Putamen (tissue), 1 donor: ENCODE results near the gene WFDC1.

Experiments used
- DNase-seq: peaks from one replicate; pipeline ENCODE4 v3.0.0-alpha.2; 2016; ENCODE audit warnings: low spot score

The WFDC1 gene

DNA sequence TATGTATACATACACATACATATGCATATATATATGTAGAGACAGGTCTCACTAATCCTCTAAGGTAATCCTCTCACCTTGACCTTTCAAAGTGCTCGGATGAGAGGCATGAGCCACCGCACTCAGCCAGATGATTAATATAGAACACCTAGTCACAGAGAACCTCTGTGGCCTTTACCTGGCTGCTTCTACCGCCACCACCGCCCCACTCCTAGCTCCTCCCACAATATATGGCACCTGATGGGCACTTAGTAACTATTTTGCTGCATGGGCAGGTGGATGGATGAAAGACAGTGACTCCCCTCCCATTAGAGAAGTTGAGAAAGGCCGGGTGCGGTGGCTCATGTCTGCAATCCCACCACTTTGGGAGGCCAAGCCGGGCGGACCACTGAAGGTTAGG lies 57.0 kb downstream of the WFDC1 start:
- no peak for DNase-seq

DNA sequence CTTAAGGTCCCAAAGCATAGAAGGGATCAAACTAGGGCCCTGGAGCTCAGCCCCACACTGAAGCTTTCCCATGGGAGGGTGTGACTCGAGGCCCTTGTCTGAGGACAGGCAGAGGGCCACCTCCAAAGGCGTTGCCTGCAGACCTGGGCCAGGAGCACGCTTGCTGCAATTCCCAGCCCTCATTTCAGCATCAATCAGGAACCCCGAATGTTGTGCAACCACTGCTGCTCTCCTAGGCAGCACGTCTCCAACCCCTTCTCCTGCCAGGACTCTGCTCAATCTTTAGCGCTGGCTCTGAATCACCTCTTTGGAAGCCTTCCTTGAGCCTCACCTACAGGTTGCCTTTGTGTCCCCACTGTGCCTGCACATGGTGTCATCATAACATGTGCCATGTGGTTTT lies 59.6 kb downstream of the WFDC1 start:
- DNase-seq = no peak

DNA sequence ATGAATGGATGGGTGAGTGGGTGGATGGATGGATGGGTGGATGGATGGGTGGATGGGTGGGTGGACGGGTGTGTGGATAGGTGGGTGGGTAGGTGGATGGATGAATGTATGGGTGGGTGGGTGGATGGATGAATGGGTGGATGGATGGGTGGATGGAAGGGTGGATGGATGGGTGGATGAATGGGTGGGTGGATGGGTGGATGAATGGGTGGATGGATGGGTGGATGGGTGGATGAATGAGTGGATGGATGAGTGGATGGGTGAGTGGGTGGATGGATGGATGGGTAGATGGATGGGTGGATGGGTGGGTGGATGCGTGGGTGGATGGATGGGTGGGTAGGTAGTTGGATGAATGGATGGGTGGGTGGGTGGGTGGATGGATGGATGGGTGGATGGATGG lies 60.5 kb downstream of the WFDC1 start:
- no peak for DNase-seq

DNA sequence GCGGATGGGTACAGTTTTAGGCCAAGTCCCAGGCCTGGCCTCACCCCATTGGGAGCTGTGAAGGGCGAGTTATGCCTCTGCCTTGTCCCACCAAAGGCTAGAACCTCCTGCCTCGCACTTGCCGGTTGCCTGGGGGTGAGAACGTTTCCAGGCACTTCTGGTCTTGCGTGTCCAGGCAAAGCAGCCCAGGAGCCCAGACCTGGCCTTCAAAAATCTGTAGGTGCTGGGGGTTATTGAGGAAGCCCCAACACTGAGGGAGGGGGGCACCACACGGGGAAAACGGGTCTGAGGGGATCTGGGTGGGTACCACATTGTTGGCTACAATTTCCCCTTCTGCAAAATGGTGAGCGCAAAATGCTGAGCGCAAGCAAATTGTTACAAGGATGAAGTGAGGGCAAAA lies 61.5 kb downstream of the WFDC1 start:
- no peak for DNase-seq

DNA sequence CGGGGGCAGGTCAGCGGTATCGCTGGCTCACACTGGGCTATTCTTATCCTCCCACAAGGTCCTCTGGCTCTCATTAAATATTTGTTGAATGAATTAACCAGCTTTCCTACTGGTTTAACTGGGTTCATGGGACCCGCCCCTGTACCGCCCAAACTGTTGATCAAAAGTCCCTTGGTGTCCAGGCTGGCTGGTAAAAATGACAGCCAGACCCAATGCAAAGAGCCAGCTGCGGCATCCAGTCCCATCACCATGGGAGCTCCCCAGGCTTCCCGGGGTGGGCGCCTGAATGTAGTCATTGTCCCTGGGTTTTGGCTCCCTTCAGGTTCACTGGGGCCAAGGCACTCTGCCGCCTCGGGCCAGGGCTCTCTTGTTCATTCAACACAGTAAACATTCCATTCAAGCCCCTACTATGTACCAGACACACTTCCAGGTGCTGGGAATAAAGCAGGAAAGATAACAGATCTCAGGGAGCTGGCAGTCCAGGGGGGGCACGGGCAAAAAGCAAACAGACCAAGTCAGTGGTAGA lies 62.0 kb downstream of the WFDC1 start:
- peak; percentile 96 for DNase-seq

DNA sequence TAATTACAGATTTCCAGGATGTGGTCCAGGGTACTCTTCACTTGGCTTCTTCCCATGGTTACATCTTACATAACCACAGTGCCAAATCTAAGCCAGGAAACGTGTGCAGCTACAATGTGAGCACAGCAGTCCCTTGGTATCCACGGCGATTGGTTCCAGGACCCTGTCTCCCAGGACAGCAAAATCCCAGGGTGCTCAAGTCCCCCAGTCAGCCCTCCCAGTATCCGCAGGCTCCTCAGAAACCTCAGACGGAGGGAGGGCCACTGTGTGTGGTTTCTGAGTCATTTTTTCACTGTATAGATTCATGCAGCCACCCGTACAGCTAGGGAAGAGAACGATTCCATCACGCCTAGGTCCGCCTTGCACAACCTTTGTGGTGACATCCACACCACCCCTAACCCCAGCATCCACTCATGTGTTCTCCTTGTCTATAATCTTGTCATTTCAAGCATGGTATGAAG lies 62.5 kb downstream of the WFDC1 start:
- no peak for DNase-seq

DNA sequence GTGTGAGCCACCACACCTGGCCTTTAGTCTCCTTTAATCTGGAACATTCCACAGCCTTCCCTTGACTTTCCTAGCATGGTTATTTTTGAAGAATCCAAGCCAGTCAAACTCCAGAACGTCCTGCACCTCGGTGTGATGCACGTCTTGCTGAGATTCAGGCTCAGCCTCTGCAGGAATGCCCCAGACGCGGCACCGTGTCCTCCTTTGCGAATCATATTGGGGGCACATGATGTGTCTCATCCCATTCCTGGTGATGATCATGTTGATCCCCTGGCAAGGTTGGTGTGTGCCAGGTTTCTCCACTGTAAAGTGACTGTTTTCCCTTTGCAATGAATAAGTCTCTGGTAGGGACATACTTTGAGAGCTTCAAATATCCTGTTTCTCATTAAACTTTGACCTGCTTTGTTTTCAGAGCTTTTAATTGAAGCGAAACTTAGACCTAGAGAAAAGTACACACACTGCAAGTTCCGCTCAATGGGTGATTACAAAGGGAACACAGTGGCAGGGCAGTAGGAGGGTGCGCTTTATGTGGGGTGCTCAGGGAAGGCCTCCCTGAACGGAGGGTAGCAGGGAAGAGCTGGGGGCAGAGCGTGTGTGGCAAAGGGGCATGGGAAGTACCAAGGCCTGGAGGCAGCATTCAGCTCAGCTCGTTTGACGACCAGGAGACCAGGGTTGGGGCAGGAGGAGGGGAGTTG lies 64.1 kb downstream of the WFDC1 start:
- no peak for DNase-seq

DNA sequence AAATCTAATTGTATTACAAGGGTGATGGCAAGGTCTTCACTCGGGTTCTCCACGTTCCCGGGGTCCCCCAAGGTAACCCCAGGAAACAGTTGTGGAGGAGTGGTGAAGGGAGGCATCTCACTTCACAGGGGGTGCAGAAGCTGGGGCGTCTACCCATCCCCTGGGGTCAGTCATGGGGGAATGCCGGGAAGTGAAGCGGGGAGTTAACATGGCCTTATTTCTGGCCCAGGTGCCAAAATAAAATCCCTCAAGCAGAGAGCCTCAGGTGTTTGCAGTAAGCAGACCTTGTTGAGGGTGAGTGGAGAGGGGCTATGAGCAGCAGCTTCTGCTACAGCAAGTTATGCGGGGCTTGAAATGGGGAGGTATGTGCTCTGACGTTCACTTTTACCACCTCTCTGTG lies 64.6 kb downstream of the WFDC1 start:
- no peak for DNase-seq

DNA sequence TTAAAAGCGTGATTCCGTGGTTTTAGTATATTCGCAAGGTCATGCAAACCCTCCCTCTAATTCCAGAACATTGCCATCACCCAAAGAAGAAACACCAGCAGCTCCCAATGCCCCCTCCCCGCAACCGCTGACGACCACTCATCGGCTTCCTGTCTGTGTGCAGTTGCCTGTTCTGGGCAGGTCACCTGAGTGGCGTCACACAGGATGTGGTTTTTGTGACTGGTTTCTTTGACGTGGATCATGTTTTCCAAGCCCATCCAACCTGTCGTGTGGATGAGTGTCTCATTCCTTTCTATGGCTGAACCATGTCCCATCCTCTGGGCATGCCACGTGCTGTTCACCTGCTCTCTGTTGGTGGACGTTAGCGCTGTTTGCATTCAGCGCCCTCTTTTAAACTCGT lies 65.5 kb downstream of the WFDC1 start:
- DNase-seq = no peak

DNA sequence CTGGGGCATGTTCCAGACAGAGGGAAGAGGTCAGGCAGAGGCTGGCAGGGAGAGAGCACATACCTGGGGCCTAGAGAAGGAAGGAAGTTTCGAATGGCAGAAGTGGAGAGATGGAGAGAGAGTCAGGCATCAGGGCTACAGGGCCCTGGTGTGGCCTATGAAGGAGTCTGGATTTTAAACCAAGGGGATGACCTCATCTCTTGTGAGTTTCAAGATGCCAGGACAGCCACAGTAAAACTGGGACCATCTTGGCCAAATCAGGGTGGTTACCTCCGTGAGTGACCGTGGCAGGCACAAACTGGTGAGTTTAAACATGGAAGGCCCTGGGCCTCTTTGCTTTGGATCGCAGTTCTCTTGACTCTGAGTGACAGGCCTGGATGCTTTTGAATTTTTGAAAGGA lies 66.1 kb downstream of the WFDC1 start:
- no peak for DNase-seq

DNA sequence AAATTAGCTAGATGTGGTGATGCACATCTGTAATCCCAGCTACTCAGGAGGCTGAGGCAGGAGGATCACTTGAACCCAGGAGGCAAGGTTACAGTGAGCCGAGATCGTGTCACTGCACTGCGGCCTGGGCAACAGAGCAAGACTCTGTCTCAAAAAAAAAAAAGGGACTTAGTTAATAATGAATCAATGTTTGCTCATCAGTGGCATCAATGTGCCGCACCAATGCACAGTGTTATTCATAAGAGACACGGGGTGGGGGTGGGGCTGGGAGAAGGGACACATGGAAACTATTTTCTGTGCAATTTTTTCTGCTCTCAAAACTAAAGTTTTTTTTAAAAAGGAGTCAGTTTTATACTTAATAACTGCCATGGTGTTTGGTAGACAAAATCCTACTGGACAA lies 66.9 kb downstream of the WFDC1 start:
- no peak for DNase-seq

DNA sequence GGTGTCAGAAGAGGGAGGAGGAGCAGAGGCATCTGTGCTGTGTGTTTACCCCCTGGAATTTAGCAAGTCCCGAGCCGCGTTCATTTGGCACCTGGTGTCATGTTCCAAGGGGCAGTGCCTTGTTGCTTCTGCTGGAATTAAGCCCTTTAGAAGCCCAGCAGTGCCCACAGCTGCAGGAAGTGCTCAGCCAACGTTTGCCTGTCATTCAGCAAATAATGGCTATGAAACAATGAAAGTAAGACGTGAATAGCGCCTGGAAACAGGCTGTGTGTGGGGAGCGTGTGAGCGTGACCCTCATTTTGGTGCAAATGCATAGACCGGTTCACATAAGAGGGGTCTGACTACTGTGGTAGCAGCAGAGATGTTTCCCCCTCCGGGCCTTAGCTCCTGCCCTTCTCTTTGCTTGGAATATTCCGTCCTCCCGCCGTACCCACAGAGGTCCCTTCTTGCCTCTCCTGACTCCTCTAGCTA lies 67.8 kb downstream of the WFDC1 start:
- DNase-seq = peak; percentile 41

DNA sequence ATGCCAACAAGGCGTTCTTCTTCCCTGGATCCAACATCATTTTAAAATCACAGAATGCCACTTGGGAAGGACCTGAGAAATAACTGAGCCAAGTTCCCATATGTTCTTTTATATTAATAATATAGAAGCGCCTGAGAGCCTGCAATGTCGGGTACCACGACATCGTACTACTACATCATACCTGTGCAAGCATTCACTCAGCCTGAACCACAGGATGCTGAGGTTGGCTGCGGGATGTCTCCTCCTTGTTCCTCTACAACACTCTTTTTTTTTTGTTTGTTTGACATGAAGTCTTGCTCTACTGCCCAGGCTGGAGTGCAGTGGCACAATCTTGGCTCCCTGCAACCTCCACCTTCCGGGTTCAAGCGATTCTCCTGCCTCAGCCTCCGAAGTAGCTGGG lies 71.5 kb downstream of the WFDC1 start:
- no peak for DNase-seq

DNA sequence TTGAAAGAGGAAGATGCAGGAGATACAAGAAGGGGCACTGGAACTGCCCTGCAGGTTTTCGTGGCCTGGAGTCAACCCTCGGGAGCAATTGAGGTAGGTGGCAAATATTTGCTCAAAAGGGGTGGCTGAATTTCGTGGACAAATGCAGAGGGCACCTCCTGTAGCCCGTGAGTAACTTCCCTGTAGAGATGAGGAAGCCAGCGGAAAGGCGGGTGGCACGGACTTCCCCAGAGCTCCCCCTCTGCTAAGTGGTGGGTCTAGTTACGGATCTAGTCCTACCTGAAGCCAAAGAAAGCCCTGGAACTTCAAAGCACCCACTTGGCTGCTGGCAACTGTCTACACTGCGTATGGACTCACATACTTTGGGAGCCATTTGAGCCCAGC lies 72.6 kb downstream of the WFDC1 start:
- DNase-seq = no peak

DNA sequence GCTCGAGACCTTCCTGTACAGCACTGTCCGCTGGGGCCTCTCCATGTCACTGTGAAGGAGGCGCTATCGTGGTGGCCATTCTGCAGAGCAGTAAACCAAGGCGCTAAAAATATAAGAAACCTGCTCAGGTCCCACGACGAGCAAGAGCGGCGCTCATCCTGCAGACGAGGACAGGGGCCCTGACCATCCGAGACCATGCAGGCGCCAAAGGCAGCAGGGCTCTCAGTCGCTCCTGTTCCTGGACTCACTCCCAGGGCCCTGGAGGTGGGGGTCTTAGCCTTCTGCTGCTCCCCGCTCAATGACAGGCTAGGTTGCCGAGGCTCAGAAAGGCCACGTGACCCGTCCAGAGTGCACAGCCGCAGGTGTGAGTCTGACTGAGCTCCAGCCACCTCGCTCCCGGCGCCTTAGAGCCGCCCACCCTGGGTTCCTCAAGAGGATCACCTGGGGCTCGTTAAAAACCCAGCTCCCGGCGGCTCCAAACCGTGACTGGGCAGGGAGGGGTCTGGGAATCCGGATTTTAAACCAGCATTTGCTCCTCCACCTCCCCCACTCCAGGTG lies 73.2 kb downstream of the WFDC1 start:
- no peak for DNase-seq

DNA sequence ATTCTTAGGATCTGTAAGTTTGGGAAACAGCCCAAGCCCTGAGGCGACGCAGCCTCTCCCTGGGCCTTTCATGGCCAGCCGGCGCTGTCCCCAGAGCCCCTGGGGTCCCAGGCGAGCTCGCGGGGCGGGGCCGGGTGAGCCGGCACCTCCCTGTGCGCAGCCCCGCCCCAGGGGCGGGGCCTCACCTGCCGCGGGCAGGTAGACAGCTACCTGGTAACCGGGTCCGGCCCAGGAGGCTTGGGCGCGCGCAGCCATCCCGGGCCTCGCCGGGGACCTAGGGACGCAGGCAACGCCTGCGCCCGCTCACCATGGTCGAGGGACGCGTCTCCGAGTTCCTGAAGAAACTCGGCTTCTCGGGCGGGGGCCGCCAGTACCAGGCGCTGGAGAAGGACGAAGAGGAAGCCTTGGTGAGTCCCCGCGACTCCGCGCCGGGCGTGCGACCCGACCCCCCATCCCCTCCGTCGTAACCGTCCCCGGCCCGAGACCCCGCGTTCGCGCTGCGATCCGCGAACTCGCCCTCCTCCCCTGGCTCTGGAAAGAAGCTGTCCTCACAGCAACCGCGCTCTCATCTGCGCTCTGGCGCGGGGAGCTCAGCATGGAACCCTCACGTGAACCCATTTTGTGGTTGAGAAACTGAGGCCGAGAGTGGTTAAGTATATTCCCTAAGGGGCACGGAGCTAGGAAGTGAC lies 73.8 kb downstream of the WFDC1 start, which contains the start of gene ATP2C2:
Gene ATP2C2 (plus strand): TSS at position 231 of the 689 bp plus-strand sequence. CDS start 78 bp downstream, at position 309.
- no peak for DNase-seq

DNA sequence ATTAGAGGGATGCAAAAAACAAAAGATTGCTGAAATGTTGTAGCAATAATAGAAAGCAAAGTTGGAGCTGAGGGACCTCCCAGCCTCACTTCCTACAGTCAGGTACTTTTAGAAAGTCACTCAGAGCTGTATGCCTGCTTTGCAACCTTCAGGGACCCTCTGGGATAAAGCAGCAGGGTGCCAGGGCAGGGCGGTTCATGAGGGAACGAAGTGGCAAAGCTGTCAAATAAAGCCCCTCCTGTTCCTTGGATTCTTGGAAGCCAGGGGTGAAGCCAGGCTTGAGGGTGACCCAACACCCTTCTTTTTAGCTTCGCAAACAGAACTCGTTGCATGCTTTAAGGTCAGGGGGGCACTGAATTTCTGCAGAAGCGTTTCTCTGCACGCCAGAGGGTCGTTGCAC lies 74.4 kb downstream of the WFDC1 start:
- no peak for DNase-seq

DNA sequence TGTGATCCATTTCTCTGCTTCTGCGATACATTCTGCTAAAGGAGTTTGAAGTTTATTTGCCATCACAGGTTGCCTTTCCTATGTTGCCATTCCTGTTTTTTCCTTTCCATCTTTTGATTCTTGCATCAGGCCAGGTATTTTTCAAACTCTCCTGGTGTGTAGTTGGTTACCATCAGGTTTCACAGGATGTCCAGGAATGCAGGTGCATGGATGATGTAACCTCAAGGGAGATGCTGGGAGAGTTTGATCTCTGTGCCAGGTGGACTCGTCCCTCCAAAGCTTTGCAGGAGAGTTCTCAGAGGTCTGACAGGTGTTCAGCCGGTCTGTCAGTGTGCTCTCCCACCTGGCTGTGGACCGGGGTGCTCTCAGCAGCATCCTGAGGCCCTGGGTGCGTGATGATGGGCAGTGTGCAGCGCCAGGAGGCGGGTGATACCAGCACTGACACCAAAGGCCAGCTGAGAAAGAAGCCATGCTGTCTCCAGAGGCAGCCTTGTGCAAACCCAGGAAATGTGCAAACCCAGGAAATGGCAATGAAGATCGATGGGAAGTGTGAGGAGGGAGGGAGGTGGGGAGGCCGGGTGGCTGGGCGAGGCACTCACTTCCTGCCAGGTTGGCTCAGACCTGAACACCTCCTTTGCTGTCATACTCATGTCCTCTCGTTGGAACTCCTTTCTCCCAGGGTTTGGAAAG lies 75.4 kb downstream of the WFDC1 start:
- no peak for DNase-seq

DNA sequence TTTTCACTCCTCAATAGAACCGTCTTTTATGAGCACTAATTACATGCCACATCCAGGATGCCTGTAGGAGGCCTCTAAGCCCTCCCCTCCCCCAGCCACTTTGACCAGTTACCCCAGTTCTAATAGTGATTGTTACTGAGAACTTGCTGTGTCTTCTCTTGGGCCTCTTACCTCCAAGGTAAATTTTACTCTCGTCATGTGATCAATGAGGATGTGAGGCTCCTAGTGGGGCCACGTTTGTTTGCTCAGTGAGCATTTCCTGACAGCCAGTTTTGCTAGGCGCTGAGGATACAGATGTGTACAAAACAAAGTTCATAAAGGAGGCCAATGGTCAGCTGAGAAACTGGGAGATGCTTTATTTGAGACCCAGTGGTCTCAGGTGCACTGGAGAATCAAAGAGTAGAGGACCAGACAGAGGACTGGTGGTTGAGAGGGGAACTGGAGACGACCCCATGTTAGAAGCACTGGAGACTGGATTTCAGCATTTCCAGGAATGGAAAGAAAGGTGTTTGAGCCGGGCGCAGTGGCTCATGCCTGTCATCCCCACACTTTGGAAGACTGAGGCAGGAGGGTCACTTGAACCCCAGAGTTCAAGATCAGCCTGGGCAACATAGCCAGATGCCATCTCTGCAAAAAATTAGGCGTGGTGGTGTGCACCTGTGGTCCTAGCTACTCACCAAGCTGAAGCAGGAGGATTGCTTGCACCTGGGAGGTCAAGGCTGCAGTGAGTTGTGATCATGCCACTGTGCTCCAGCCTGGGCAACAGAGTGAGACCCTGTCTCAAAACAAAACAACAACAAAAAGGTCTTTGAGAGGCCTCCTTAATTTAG lies 76.3 kb downstream of the WFDC1 start:
- no peak for DNase-seq

DNA sequence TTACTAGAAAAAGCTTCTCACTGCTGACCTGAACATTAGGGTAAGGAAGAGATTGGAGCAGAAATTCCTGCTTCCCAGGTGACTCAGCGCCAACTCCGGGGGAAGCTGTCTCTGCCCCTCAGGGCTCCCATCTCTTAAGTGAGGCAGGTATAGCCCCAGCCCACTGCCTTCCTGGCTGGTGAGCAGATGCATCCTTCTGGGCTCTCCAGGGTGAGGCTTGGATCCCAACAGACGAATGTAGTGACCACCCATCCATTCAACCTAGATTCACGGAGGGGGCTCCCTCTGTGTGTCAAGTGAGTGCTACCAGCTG lies 76.8 kb downstream of the WFDC1 start:
- DNase-seq = no peak

DNA sequence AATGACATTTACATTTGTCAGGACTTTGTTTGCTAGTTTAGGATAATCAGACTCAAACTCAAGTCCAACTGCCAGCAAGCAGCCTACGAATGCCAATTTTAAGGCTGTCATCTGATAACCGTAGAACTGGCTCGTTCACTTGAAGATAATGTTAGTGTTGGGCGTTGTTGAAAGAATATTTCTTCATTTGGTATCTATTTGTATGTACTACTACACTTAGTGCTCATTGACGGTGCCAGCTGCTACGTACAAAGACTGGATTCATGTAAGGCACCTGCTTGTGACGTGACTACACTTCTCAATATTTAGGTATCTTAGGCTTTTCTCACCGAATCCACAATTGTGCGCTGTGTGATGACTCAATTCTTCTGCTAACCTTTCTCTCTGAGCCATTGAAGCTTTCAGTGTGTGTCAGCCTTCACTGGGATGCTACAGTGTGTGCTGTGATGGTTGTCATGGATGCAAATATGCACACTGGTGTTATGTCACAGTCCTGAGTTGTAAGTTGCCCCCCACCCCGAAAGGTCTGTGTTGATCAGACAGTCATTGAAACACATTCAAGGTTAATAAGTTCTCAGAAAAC lies 79.3 kb downstream of the WFDC1 start:
- no peak for DNase-seq
